ENCODE measurements around the gene SERPINA12.

GRCh38 chr14:94461526-94462218 is 47.6 kb downstream of the SERPINA12 start:
- TF ChIP-seq CTCF (IDR thresholded peaks at IDR 0.05) (no peak), POLR2A (IDR thresholded peaks at IDR 0.05) (no peak)

Data from ovary (tissue), 3 donors.